Stimulated activated CD8-positive, alpha-beta memory T cell treated with anti-CD3 and anti-CD28 coated beads, Interleukin-4, amount 100 ng/mL, for 4 hours (primary cell): ENCODE results near the gene AFF4.
A peak's percentile ranks its signal among the peaks of the same experiment; 100 is the strongest.
"Not testable (repeated sequence)": the region's sequence is repeated elsewhere in the genome, so short reads cannot be mapped to it uniquely, and the experiment has no call there.

Source experiments
- DNase-seq, 2 donors: peaks; one replicate each; pipeline ENCODE4 v3.0.0-alpha.2; 2020; ENCODE audit warnings: low read depth in 2 of 2, low spot score in 1 of 2

Gene AFF4

GRCh38 chr5:132963171-132964104 lies at the start of gene AFF4:
Gene AFF4 (minus strand): TSS chr5:132963634. CDS start chr5:132937189, 26,445 bp downstream.
- peak; percentile 49 to 78 for DNase-seq

DNA sequence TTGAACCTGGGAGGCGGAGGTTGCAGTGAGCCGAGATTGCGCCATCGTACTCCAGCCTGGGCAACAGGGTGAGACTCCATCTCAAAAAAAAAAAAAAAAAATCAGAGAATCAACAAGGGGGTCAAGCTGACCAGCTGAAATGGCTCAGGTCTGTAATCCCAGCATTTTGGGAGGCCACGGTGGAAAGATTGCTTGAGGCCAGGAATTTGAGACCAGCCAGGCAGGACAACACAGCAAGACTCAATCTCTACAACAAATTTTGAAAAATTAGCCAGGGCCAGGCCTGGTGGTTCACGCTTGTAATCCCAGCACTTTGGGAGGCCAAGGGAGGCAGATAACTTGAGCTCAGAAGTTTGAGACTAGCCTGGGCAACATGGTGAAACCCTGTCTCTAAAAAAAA lies 45.0 kb upstream of the AFF4 start:
- not testable (repeated sequence) for DNase-seq

GRCh38 chr5:133006653-133007052 lies 43.2 kb upstream of the AFF4 start:
- DNase-seq, result no peak

GRCh38 chr5:132999246-132999645 lies 35.8 kb upstream of the AFF4 start:
- DNase-seq, result no peak

DNA sequence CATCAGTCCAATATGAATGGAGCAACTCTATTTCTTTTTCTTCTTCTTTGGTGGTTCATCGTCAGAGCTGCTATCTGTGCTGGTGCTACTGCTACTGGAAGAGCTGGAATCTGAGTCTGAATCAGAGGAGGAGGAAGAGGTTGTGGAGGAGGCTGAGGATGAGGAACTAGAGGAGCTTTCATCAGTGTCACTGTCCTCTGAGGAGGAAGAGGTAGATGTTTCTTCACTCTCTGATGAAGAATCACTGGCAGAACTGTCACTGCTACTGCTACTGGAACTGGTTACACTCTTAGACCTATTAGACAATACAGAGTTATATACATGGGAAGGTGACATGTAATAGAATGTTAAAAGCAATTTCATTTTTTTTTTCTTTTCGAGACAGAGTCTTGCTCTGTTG lies 35.1 kb upstream of the AFF4 start:
- DNase-seq, result no peak

- DNase-seq, result no peak
These were observed 32.9 kb upstream of the AFF4 start for GRCh38 chr5:132996307-132996706.

GRCh38 chr5:132987531-132988408 lies 24.3 kb upstream of the AFF4 start:
- no peak for DNase-seq

- not testable (repeated sequence) for DNase-seq
These were observed 19.5 kb upstream of the AFF4 start for GRCh38 chr5:132982971-132983370.

GRCh38 chr5:132981288-132981687 lies 17.9 kb upstream of the AFF4 start:
- DNase-seq, result no peak

DNA sequence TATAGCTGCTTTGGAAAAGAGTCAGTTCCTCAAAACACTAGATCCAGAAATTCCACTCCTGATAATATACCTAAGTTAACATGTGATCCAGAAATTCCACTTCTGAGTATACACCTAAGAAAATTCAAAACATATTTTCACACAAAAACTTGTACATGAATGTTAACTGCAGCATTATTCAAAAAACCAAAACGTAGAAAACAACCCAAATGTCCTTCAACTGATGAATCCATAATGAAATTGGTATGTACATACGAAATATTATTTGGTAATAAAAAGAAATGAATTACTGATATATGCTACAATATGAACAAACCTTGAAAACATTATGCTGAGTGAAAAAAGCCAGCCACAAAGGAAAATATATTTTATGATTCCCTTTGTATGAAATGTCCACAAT lies 16.5 kb upstream of the AFF4 start:
- no peak for DNase-seq

GRCh38 chr5:132979367-132979940 lies 16.0 kb upstream of the AFF4 start:
- no peak for DNase-seq

GRCh38 chr5:132976852-132977251 lies 13.4 kb upstream of the AFF4 start:
- no peak for DNase-seq

- DNase-seq, result not testable (repeated sequence)
These were observed 9.0 kb upstream of the AFF4 start for GRCh38 chr5:132972436-132972828.

DNA sequence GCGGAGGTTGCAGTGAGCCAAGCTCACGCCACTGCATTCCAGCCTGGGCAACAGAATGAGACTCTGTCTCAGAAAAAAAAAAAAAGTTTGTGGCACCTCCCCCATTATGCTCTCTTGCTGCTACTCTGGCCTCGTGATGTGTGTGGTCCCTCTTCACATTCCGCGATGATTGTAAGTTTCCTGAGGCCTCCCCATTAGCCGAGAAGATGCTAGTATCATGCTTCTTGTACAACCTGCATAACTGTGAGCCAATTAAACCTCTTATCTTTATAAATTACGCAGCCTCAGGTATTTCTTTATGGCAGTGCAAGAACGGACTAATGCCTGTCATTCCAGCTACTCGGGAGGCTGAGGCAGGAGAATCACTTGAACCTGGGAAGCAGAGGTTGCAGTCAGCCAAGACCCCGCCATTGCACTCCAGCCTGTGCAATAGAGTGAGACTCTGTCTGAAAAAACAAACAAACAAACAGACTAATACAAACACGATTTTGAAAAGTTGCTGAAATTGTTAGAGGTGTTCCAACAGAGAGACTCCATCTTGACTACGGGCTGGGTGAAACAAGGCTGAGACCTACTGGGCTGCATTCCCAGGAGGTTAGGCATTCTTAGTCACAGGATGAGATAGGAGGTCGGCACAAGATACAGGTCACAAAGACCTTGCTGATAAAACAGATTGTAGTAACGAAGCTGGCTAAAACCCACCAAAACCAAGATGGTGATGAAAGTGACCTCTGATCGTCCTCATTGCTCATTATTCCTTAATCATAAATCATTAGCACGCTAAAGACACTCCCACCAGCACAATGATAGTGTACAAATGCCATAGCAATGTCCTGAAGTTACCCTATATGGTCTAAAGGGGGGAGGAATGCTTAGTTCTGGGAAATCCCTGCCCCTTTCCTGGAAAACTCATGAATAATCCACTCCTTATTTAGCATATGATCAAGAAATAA lies 8.3 kb upstream of the AFF4 start:
- no peak for DNase-seq

DNA sequence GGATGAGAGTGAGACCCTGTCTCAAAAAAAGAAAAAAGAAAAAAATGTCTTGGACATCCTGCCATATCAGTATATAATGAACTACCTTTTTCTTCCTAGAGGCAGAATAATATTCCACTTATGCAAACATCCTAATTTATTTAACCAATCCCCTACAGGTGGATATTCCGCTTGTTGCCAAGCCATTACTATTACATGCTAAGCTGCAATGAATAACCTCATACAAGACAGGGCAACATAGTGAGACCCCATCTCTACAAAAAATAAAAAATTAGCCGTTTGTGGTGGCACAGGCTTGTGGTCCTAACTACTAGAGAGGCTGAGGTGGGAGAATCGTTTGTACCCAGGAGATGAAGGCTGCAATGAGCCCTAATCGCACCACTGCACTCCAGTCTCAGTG lies 1.7 kb upstream of the AFF4 start:
- DNase-seq, result no peak

GRCh38 chr5:132962429-132963021 lies 909 bp downstream of the AFF4 start:
- DNase-seq, result no peak

DNA sequence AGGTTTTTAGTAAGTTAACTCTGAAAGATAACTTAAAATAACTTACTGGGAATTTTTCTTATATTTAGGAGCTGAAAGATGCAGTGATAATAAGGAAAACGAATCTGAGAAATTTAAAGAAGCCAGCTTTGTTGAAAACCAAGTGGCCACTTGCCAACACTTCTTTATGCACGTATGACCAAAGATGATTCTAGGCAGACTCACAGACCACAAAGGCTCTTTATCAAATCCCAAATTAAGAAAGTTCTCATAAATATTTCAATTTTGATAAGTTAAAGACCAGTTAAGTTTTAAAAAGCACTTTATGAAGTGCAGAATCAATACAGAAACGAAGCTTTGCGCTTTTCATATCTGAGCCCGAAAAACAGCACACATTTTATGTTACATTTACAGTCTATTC lies 1.5 kb downstream of the AFF4 start:
- DNase-seq, result no peak

DNA sequence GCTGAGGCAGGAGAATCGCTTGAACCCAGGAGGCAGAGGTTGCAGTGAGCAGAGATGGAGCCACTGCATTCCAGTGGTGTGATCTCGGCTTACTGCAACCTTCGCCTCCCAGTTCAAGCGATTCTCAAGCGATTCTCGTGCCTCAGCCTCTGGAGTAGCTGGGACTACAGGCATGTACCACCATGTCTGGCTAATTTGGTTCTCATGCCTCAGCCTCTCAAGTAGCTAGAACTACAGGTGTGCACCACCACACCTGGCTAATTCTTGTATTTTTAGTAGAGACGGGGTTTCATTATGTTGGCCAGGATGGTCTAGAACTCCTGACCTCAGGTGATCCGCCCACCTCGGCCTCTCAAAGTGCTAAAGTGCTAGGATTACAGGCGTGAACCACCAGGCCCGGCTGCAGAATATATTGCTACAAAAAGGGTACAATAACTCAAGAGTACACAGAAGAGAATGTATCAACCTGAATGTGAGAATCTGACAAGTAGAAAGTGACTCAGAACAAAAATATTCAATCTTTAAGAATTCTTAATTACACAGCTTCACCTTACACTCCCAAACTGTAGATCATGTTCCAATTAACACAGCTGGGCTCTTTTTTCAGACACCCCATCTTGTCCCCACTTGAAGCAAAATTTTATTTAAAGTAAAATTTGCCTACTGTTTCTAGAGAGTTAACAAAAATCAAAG lies 2.2 kb downstream of the AFF4 start:
- not testable (repeated sequence) for DNase-seq

GRCh38 chr5:132956166-132956799 lies 7.2 kb downstream of the AFF4 start:
- DNase-seq, result not testable (repeated sequence)
